ENCODE measurements around the gene KCTD17.

The KCTD17 gene

DNA sequence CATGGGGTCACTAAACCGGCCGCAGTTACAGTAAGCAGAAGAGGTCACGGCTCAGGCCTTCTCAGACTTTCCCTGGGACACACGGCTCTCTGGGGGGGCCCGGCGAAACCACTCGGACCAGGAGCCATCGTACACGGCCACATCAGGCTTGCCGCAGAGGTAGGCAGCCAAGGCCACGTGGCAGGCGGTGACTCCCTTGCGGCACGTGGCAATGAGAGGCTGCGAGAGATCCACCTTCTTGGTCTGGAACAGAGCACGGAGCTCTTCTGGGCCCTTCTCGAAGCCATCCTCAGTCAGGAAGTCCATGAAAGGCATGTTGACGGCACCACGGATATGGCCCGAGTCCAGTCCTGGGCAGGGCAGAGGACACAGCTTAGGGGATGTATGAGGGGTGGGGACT, 40.6 kb upstream of the KCTD17 start:
- TF ChIP-seq, protein P1, sequence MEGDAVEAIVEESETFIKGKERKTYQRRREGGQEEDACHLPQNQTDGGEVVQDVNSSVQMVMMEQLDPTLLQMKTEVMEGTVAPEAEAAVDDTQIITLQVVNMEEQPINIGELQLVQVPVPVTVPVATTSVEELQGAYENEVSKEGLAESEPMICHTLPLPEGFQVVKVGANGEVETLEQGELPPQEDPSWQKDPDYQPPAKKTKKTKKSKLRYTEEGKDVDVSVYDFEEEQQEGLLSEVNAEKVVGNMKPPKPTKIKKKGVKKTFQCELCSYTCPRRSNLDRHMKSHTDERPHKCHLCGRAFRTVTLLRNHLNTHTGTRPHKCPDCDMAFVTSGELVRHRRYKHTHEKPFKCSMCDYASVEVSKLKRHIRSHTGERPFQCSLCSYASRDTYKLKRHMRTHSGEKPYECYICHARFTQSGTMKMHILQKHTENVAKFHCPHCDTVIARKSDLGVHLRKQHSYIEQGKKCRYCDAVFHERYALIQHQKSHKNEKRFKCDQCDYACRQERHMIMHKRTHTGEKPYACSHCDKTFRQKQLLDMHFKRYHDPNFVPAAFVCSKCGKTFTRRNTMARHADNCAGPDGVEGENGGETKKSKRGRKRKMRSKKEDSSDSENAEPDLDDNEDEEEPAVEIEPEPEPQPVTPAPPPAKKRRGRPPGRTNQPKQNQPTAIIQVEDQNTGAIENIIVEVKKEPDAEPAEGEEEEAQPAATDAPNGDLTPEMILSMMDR (IDR thresholded peaks at IDR 0.05; ENCODE audit: insufficient read depth, missing control alignments) = no peak
- DNase-seq (ENCODE audit: insufficient read length, low spot score) (no peak), FAIRE-seq (no peak)

DNA sequence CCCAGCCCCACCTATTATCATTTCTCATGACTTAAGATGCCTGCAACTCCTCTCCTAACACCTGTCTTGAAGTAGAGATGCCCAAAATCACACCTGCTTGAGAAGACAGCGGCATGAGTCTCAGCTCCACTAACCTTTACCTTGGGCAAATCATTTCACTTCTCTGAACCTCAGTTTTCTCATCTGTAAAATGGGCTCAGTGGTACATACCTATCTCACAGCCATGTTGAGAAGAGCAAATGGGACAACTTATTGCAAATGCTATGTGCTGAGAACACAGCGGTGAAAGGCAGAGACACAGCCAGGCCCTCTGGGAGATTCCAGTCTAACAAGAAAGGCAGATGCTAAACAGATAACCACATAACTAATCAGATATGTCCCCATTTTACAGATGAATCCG, 40.1 kb upstream of the KCTD17 start:
- FAIRE-seq (no peak), DNase-seq (ENCODE audit: insufficient read length, low spot score) (no peak)
- TF ChIP-seq, protein P1 (IDR thresholded peaks at IDR 0.05; ENCODE audit: insufficient read depth, missing control alignments) = no peak

DNA sequence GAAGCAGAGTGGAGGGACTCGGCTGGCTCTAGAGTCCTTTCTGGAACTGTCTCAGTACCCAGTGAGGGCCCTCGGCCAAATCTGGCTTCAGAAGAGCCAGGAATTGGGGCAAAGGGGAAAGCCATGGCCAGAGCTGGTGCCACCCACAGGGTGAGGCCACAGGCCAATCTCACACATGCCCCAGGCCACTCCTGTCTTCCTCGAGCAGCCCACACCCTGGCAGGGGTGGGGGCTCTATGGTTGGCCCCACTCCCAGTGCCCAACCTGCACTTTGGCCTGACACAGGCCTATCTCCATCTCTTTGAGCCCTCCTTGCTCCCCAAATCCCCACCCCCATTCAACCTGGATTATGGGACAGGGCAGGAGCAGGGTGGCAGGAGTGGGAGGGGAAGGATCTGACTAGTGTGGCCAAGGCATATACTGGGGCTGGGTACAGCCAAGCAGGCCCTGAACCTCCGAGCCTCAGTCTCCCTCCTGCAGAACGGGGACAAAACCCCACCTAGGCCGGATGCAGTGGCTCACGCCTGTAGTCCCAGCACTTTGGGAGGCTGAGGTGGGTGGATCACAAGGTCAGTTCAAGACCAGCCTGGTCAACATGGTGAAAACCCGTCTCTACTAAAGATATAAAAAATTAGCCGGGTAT, 39.2 kb upstream of the KCTD17 start:
- DNase-seq (ENCODE audit: insufficient read length, low spot score) (no peak), FAIRE-seq (no peak)
- TF ChIP-seq, protein P1 (IDR thresholded peaks at IDR 0.05; ENCODE audit: insufficient read depth, missing control alignments) = no peak

DNA sequence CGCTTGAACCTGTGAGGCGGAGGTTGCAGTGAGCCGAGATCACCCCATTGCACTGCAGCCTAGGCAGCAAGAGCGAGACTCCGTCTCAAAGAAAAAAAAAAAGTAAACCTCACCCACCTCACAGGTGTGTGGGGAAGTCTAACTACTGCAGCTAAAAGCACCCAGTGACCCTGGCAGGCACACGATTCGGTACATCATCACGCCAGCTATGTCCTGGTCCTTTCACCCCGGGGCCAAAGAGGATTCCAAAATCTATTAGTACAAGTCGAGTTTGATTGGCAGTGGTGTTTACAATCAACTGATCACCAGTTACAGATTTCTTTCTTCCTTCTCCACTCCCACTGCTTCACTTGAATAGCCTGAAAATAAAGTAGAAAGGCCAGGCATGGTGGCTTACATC, 38.6 kb upstream of the KCTD17 start:
- TF ChIP-seq, protein P1 (IDR thresholded peaks at IDR 0.05; ENCODE audit: insufficient read depth, missing control alignments) = no peak
- FAIRE-seq (no peak), DNase-seq (ENCODE audit: insufficient read length, low spot score) (no peak)

DNA sequence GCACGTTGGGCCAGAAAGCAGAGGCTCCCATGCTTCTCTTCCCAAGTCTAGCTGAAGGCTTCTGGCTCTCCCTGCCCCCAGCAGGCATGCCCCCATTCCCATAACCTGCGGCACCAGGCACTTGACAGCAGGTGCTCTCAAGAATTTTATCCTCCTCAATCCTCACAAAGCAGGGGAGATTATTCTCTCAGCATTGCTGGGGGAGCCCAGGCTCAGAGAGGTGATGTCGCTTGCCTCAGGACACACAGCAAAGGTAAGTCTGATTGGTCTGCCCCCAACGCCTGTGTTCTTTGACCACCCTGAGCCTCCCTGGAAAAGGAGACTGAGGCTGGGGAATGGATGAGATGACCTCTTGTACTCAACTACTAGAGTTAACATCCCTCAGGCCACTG, 37.1 kb upstream of the KCTD17 start:
- FAIRE-seq = no peak
- TF ChIP-seq, protein P1 (IDR thresholded peaks at IDR 0.05; ENCODE audit: insufficient read depth, missing control alignments) = no peak
- DNase-seq (ENCODE audit: insufficient read length, low spot score) = no peak

DNA sequence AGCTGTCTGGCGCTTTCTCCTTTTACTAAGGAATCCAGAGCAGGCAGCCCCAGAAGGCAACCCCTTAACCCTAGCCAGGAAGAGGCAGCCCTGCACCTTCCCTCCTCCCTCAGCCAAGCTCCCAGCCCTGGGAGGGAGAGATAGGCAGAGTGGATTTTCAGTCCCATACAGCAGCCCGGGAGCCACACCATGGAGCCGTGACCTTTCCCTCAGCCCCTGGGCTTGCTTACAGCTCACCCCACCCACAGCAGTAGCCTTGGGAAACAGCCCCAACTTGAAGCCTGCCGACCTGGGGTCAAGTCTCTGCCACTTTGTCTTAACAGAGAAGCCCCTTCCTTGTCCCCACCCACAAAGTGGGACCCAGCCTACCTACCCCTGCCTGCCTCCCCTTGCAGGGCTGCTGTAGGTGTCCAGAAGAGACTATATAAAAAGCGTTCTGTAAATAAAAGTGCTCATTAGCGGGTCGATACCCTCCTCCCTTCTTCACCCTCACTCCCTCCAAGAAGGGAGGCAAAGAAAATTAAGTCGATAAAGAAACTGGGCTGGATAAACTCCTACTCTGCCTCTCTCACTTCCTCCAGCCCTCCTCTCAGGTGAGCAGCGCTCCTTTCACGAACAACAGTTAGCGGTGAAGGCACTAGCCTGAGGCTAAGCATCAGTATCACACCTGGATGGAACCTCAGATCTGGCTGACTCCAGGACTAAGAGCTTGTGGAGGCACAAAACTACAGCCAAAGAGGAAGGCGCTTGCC, 36.5 kb upstream of the KCTD17 start:
- no peak for DNase-seq (ENCODE audit: insufficient read length, low spot score)
- TF ChIP-seq, protein P1 (IDR thresholded peaks at IDR 0.05; ENCODE audit: insufficient read depth, missing control alignments) = no peak
- FAIRE-seq = no peak

DNA sequence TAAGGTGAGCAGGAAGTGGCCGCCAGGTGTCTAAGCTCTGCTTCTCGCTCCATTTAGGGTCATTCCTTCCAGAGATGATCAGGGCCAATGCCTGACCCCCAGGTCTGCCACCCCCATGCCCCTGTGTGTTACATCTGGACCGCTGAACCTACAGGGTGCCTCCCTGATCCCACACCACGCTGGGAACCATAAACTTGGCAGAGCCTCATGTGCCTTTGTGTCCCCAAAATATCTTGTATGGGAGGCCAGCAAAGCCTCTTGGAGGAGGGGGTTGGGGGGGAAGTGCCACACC, 36.0 kb upstream of the KCTD17 start:
- TF ChIP-seq, protein P1 (IDR thresholded peaks at IDR 0.05; ENCODE audit: insufficient read depth, missing control alignments) = no peak
- FAIRE-seq (no peak), DNase-seq (ENCODE audit: insufficient read length, low spot score) (no peak)
